PC-3 (cell line): ENCODE data around the gene COL9A3. TPM values are rescaled to one million over a fixed set of nuclear protein-coding genes. Genes with fewer than 3 reads are reported as not detected.

Experiments
- ATAC-seq: fragments of 200-7000 bp; cut with Tn5 transposase; 2 replicates; pipeline ENCODE4 v1.9.1; 2020; ENCODE audit warnings: mild to moderate bottlenecking, moderate library complexity
- BruUV-seq: library from RNA; stranded (reverse); fragments of 400-500 nt; replicated peaks from 2 replicates; lab custom pipeline; 2021; lab: Mats Ljungman, UMichigan
- CTCF ChIA-PET: fragments of 300-600 bp; sonication (Branson Sonifier 250); formaldehyde crosslinking; loops from one replicate; lab custom pipeline; 2022; ENCODE audit warnings: antibody characterized with exemption; lab: Charles Lee
- POLR2A ChIA-PET: fragments of 300-600 bp; sonication (Branson Sonifier 250); formaldehyde crosslinking; loops from one replicate; lab custom pipeline; 2022; ENCODE audit warnings: antibody characterized with exemption; ENCODE audit not compliant: unreplicated experiment; lab: Charles Lee
- DNase-seq: peaks from one replicate; pipeline ENCODE4 v3.0.0-alpha.2; 2015
- H2AFZ ChIP-seq: fragments of 300-600 bp; sonication (generic); 2 replicates; pipeline ENCODE4 v1.6.0; 2016; ENCODE audit warnings: antibody characterized with exemption, low read length
- H3F3A ChIP-seq: fragments of 300-600 bp; sonication (generic); one replicate; pipeline ENCODE4 v1.6.0; 2017; ENCODE audit warnings: antibody characterized with exemption, low read length, control low read depth, mild to moderate bottlenecking; ENCODE audit not compliant: unreplicated experiment
- H3K27ac ChIP-seq: fragments of 300-600 bp; sonication (generic); 2 replicates; pipeline ENCODE4 v1.5.1; 2016; ENCODE audit warnings: mild to moderate bottlenecking, low read length
- H3K27me3 ChIP-seq: fragments of 300-600 bp; sonication (generic); 2 replicates; pipeline ENCODE4 v1.6.1; 2016; ENCODE audit warnings: low read length, mixed read lengths
- H3K36me3 ChIP-seq: fragments of 300-600 bp; sonication (generic); 2 replicates; pipeline ENCODE4 v1.6.1; 2016; ENCODE audit warnings: low read depth, mixed run types, low read length, mixed read lengths
- H3K4me1 ChIP-seq: fragments of 300-600 bp; sonication (generic); 2 replicates; pipeline ENCODE4 v1.5.1; 2016; ENCODE audit warnings: low read length; ENCODE audit not compliant: insufficient read depth
- H3K4me2 ChIP-seq: fragments of 300-600 bp; sonication (generic); 2 replicates; pipeline ENCODE4 v1.6.0; 2016; ENCODE audit warnings: low read length
- H3K4me3 ChIP-seq: fragments of 300-600 bp; sonication (generic); 2 replicates; pipeline ENCODE4 v1.5.1; 2016; ENCODE audit warnings: mild to moderate bottlenecking, low read length, mixed read lengths
- H3K79me2 ChIP-seq: fragments of 300-600 bp; sonication (generic); 2 replicates; pipeline ENCODE4 v1.6.1; 2017; ENCODE audit warnings: low read length, mixed read lengths
- H3K9ac ChIP-seq: fragments of 300-600 bp; sonication (generic); 2 replicates; pipeline ENCODE4 v1.6.0; 2016; ENCODE audit warnings: mild to moderate bottlenecking, low read length
- H3K9me2 ChIP-seq: fragments of 300-600 bp; sonication (generic); replicated peaks from 2 replicates; pipeline ENCODE4 v1.6.1; 2016; ENCODE audit warnings: mixed run types, low read length, mixed read lengths
- H3K9me3 ChIP-seq: fragments of 300-600 bp; sonication (generic); 2 replicates; pipeline ENCODE4 v1.6.1; 2016; ENCODE audit warnings: low read length, mixed read lengths
- H4K20me1 ChIP-seq: fragments of 300-600 bp; sonication (generic); 2 replicates; pipeline ENCODE4 v1.6.1; 2016; ENCODE audit warnings: low read length, mixed read lengths
- CTCF ChIP-seq: fragments of 300-600 bp; sonication (generic); conservative IDR thresholded peaks from 2 replicates; pipeline ENCODE4 v1.5.1; 2017; ENCODE audit warnings: antibody characterized with exemption, low read depth, mild to moderate bottlenecking, low read length
- EZH2 ChIP-seq: fragments of 300-600 bp; sonication (generic); IDR thresholded peaks from one replicate; pipeline ENCODE4 v1.6.1; 2017; ENCODE audit warnings: antibody characterized with exemption, mild to moderate bottlenecking, low read length; ENCODE audit not compliant: unreplicated experiment
- EZH2phosphoT487 ChIP-seq: fragments of 300-600 bp; sonication (generic); IDR thresholded peaks from 2 replicates; pipeline ENCODE4 v1.6.1; 2018; ENCODE audit warnings: mild to moderate bottlenecking, antibody characterized with exemption, low read length, borderline replicate concordance
- intact Hi-C: fragments of 100-400 bp; cut with micrococcal nuclease; formaldehyde crosslinking; loops from 2 replicates; pipeline ENCODE4 v1.9.0; 2023
- total RNA-seq: library from RNA; depleted of rRNA; stranded (reverse); fragments of >200 nt; gene quantifications from 2 replicates; pipeline ENCODE4 v1.2.3, GENCODE V29; 2014

COL9A3 gene
- total RNA-seq, 1 experiment from 2014 or later = 14.3 TPM

GRCh38 chr20:62838128-62838891 is 21.5 kb downstream of the COL9A3 start:
- Histone ChIP-seq H3K4me2 (no peak overlapping the region), H3K9me3 (no peaks in the 10 kb centered on the region), H2AFZ (no peak overlapping the region), H4K20me1 (no peaks in the 10 kb centered on the region), H3K27me3 (no peaks in the 10 kb centered on the region), H3K36me3 (no peaks in the 10 kb centered on the region), H3K27ac (no peak overlapping the region), H3K4me1 (peaks cover 26% of the 10 kb centered on the region), H3K4me3 (no peak overlapping the region), H3K9ac (no peak overlapping the region), H3K79me2 (no peaks in the 10 kb centered on the region), H3K9me2 (no peaks in the 10 kb centered on the region), H3F3A (no peaks in the 10 kb centered on the region)
- no peak for TF ChIP-seq EZH2
- TF ChIP-seq EZH2phosphoT487 = no peak
- TF ChIP-seq CTCF = no peak
- no peak for ATAC-seq
- CTCF ChIA-PET = no interaction called here
- intact Hi-C loops = no loop called here
- POLR2A ChIA-PET = no interaction called here
- BruUV-seq = no TSS peak
- no peak for DNase-seq

- no peak for ATAC-seq
- CTCF ChIA-PET = no interaction called here
- Histone ChIP-seq H3K27ac (no peak overlapping the region), H3K79me2 (no peaks in the 10 kb centered on the region), H4K20me1 (no peaks in the 10 kb centered on the region), H3K36me3 (no peaks in the 10 kb centered on the region), H3K9me3 (no peaks in the 10 kb centered on the region), H3K9ac (no peak overlapping the region), H2AFZ (no peak overlapping the region), H3F3A (no peaks in the 10 kb centered on the region), H3K27me3 (no peaks in the 10 kb centered on the region), H3K4me2 (no peak overlapping the region), H3K9me2 (no peaks in the 10 kb centered on the region), H3K4me3 (no peak overlapping the region), H3K4me1 (peaks cover 34% of the 10 kb centered on the region)
- BruUV-seq = no TSS peak
- no peak for DNase-seq
- TF ChIP-seq EZH2phosphoT487 = no peak
- TF ChIP-seq CTCF = no peak
- TF ChIP-seq EZH2 = no peak
- POLR2A ChIA-PET = no interaction called here
- intact Hi-C loops = no loop called here
Observed at GRCh38 chr20:62839261-62839660, 22.4 kb downstream of the COL9A3 start.

GRCh38 chr20:62839816-62840215 is 23.0 kb downstream of the COL9A3 start:
- H3K4me3 ChIP-seq = no peak overlapping the region
- H2AFZ ChIP-seq = no peak overlapping the region
- H3K27ac ChIP-seq = no peak overlapping the region
- BruUV-seq = no TSS peak
- TF ChIP-seq EZH2 = no peak
- no peak for TF ChIP-seq CTCF
- H3K36me3 ChIP-seq = no peaks in the 10 kb centered on the region
- intact Hi-C loops = loop anchor here (2.0 kb wide), 1 partner anchor 17 kb away; no protein-coding TSS in a partner anchor
- H3K79me2 ChIP-seq = no peaks in the 10 kb centered on the region
- ChIA-PET CTCF (no interaction called here), POLR2A (interaction anchor here (0.6 kb wide), 1 partner anchor 198 kb away, joined by 5 read pairs; the partner anchor contains the start of gene SLCO4A1)
- H3K9me3 ChIP-seq = no peaks in the 10 kb centered on the region
- H3K4me1 ChIP-seq = peaks cover 34% of the 10 kb centered on the region
- DNase-seq (no peak), ATAC-seq (no peak)
- no peaks in the 10 kb centered on the region for H3K27me3 ChIP-seq
- no peak overlapping the region for H3K9ac ChIP-seq
- H3K9me2 ChIP-seq = no peaks in the 10 kb centered on the region
- H3K4me2 ChIP-seq = no peak overlapping the region
- H4K20me1 ChIP-seq = no peaks in the 10 kb centered on the region
- H3F3A ChIP-seq = no peaks in the 10 kb centered on the region
